Lower leg skin (tissue), 4 donors: Measurements from ENCODE around the gene ANKRD39. TPM values are rescaled to one million over a fixed set of nuclear protein-coding genes. Genes with fewer than 3 reads are reported as not detected.

Experiments used
- DNase-seq, 2 donors: peaks; one replicate each; pipeline ENCODE4 v3.0.0-alpha.2; 2019; ENCODE audit warnings: low spot score in 2 of 2
- H3K4me3 ChIP-seq: fragments of 200-600 bp; sonication (generic); 2 replicates; pipeline ENCODE4 v1.5.1; 2017; ENCODE audit warnings: mild to moderate bottlenecking, low read depth; ENCODE audit not compliant: poor library complexity, severe bottlenecking
- POLR2A ChIP-seq, 2 donors: fragments of 450-650 bp; IDR thresholded peaks; one replicate each; pipeline ENCODE4 v1.6.1; 2016 to 2017; ENCODE audit warnings: antibody characterized with exemption in 2 of 2, mild to moderate bottlenecking in 1 of 2, moderate library complexity in 1 of 2
- WGBS, 2 donors: methylation state at CpG; one replicate each; pipeline ENCODE4 v1.1.5; 2018; 5-methylcytosine and 5-hydroxymethylcytosine counted together
- intact Hi-C: fragments of 100-400 bp; cut with DNase I; formaldehyde crosslinking; loops from one replicate; pipeline ENCODE4 v1.15.0; 2023; ENCODE audit warnings: low total_unique reads
- total RNA-seq, 4 donors: library from RNA; depleted of rRNA; stranded (reverse); fragments of >200 nt; gene quantifications; one replicate each; pipeline ENCODE4 v1.1.0, GENCODE V29; 2016
- TF ChIP-seq, protein P1 (sequence below), 3 donors: fragments of 450-650 bp; IDR thresholded peaks; one replicate each; pipeline ENCODE4 v1.5.1; 2016; ENCODE audit warnings: antibody characterized with exemption in 3 of 3, mild to moderate bottlenecking in 3 of 3, moderate library complexity in 2 of 3

The ANKRD39 gene
- total RNA-seq, 4 donors from 2014 or later, result 7.6 to 15.3 (median 14.4) TPM

DNA sequence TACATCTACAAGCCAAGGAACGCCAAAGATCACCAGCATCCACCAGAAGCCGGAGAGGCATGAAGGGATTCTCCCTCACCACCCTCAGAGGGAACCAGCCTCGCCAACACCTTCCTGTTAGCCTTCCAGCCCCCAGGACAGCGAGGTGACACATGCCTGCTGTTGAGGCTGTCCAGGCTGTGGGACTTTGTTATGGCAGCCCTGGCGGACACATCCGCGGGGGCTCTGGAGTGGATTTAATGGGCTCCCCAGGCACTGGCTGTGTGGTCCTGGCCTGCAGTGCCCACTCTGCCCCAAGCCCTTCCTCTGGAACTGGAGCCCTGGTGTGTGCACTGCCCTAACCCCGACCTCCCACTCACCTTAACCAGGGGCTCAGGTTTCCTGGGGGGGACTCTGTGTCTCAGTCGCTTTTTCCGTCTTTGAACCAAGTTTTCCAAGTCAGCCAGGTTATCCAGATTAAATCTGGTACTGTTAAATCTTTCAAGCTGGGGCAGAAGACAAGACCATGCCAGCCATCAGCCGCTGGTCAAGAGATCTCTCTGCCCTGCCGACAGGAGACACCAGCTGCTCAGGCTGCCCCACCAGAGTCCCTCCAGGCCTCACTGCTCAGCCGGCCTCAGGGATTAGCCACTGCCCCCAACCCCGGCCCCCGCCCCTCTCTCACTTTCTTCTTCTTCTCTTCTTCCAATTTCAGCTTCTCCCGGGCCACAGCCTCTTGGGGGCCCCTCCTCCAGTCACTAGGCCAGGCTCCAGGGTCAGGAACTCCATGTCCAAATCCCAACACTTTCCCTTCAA lies 15.9 kb downstream of the ANKRD39 start:
- no peak overlapping the region for H3K4me3 ChIP-seq
- intact Hi-C loops, result no loop called here
- 87 to 90% methylated on average over 16 of the region's 16 CpGs for WGBS, 2 donors
- TF ChIP-seq POLR2A (IDR thresholded peaks at IDR 0.05), result no peak
- DNase-seq, result no peak

DNA sequence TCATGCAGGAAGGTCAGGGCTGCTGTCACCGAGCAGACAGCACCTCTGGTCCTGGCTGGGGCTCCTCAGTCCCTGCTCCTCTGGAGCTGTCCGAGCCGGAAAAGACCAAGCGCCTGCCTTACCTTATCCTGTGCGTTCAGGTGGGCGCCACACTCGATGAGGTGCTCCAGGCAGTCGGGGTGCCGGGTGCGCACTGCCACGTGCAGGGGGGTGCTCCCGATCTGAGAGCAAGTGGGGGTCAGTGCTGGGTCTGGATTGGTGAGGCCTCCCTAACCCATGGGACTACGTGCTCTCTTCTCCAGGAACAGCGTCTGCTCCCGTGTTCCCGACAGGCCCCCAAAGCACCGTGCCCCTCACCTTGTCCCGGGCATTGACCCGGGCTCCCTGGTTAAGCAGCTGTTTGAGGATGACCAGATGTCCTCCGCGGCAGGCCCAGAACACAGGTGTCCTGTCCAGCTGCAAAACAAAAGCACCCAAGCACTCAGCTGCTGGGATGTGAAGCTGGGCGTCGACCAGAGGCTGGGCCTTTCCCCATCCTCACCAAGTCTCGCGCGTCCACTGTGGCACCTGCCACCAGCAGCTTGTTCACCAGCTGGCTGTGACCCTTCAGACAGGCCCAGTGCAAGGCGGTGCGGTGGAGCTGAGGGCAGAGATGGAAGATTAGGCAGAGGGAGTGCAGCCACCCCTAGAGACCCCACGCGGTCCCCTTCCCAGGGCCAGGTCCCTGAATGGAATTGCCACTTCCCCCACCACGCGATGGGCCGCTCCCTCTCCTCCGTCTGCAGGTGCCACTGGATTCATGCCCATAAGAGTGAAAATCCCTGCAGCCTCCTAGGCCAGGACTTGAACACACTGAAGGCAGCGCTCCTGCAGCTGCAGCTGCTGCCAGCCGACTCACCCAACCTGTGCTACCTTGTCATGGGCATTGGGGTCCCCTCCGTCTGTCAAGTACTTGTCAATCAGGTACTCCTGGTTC lies 17.7 kb downstream of the ANKRD39 start:
- WGBS, 2 donors, result 83 to 92% methylated on average over 32 to 37 of the region's 37 CpGs
- H3K4me3 ChIP-seq, result no peak overlapping the region
- TF ChIP-seq, protein P1, sequence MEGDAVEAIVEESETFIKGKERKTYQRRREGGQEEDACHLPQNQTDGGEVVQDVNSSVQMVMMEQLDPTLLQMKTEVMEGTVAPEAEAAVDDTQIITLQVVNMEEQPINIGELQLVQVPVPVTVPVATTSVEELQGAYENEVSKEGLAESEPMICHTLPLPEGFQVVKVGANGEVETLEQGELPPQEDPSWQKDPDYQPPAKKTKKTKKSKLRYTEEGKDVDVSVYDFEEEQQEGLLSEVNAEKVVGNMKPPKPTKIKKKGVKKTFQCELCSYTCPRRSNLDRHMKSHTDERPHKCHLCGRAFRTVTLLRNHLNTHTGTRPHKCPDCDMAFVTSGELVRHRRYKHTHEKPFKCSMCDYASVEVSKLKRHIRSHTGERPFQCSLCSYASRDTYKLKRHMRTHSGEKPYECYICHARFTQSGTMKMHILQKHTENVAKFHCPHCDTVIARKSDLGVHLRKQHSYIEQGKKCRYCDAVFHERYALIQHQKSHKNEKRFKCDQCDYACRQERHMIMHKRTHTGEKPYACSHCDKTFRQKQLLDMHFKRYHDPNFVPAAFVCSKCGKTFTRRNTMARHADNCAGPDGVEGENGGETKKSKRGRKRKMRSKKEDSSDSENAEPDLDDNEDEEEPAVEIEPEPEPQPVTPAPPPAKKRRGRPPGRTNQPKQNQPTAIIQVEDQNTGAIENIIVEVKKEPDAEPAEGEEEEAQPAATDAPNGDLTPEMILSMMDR (IDR thresholded peaks at IDR 0.05), result no peak
- TF ChIP-seq POLR2A (IDR thresholded peaks at IDR 0.05), result no peak
- intact Hi-C loops, result no loop called here
- no peak for DNase-seq

DNA sequence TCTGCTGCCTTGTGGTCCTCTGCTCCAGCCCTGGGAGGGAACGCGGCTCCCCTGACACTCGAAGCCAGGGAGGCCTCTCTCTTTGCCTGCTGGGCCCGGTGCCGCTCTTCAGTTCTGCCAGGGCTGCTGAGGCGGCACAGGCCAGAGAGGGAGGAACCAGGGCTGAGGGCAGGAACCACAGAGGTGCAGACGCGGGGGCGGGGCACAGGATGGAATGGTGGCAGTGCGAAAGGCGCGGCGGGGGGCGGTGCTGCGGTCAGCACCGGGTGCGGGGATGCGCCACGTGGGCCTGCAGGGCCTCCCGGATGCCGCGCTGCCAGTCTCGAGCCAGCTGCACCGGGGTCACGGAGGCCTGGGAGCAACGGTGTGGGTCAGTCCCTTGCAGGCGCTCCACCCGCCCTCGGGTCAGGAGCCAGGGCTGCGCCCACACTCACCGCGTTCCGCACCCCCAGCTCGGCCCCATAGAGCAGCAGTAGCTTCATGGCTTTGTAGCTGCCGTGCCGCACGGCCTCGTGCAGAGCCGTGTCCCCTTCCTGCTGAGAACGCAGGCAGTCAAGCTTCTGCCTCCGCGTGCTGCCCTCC lies 18.4 kb downstream of the ANKRD39 start:
- no peak for DNase-seq
- no peak overlapping the region for H3K4me3 ChIP-seq
- no peak for TF ChIP-seq POLR2A (IDR thresholded peaks at IDR 0.05)
- TF ChIP-seq, protein P1 (IDR thresholded peaks at IDR 0.05), result no peak
- 57 to 62% methylated on average over 19 to 37 of the region's 42 CpGs for WGBS, 2 donors
- intact Hi-C loops, result no loop called here

DNA sequence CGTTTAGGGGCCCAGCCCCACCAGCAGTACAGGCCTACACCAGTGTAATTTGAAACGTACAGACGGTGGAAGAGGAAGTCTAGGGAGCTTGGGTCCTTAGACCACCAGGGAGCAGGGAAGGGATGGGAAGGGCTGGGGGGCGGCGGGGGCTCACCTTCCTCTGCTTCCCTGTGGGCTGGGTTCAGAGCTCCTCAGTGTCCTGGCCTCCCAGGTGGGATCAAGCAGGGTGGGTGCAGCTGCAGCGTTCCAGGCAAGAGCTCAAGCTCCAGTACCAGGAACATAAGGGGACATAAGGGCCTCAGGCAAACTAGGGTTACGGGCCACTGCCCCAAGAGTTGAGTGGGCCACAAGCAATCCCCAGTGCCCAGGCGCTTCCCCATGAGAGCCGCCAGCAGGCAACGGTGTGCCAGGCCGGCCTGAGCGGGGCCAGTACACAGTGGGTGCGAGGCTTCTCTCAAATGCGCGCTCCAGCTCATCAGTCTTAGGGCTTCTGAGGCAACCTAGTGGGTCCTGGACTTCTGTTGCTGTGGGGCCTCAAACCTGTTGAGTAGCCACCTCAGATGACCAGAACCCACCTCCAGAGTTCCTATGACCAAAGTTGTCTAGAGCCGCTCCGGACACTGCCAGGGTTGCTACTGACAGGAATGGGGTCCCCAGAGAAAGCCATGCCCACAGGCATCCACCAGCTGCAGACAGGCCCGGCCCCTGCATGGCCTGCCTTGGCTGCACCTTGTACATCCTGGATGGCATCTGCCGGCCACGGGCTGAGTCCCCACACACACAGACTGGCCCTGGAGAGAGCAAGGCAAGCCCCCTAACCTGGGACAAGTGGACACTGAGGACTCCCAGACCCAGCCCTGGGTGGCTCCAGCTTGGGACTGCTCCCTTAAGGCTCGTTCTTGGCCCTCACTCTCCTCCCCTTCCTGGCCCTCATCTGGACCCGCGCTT lies 19.2 kb downstream of the ANKRD39 start:
- DNase-seq, result no peak
- TF ChIP-seq POLR2A (IDR thresholded peaks at IDR 0.05), result no peak
- TF ChIP-seq, protein P1 (IDR thresholded peaks at IDR 0.05), result no peak
- no peak overlapping the region for H3K4me3 ChIP-seq
- intact Hi-C loops, result no loop called here
- 81 to 85% methylated on average over 16 to 17 of the region's 23 CpGs for WGBS, 2 donors

DNA sequence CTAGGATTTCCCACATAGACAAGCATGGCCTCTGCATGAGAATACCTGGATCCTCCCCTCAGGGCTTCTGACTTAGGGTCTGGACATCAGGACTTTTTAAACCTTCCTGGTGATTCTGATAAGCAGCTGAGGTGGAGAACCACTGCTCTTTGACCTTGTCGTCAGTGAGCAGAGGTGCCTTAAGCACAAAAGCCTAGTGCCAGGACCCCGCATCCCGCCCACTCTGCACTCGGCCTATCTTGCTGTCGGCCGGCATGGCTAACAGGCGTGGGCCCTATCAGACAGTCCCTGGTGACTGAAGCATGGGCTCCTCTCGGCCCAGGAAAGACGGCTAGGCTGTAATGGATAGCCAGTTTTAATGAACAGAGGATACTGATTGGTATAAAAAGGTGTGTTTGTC lies 20.2 kb downstream of the ANKRD39 start:
- WGBS, 2 donors, result 92% methylated on average over 9 of the region's 9 CpGs
- intact Hi-C loops, result no loop called here
- no peak for DNase-seq
- H3K4me3 ChIP-seq, result no peak overlapping the region
- TF ChIP-seq, protein P1 (IDR thresholded peaks at IDR 0.05), result no peak
- no peak for TF ChIP-seq POLR2A (IDR thresholded peaks at IDR 0.05)
